SJCRH30 (cell line): ENCODE results near the gene ADARB2. TPM values are rescaled to one million over a fixed set of nuclear protein-coding genes. Genes with fewer than 3 reads are reported as not detected.

ENCODE experiments used
- DNase-seq, 2 experiments: peaks; one replicate each; pipeline ENCODE4 v3.0.0-alpha.2; 2015 to 2020
- H3K27ac ChIP-seq: fragments of 250-450 bp; sonication (Bioruptor Pico); 2 replicates; pipeline ENCODE4 v1.5.1; 2020; ENCODE audit warnings: mild to moderate bottlenecking, moderate library complexity
- H3K27me3 ChIP-seq: fragments of 250-450 bp; sonication (Bioruptor Pico); 2 replicates; pipeline ENCODE4 v1.5.1; 2020; ENCODE audit warnings: mild to moderate bottlenecking, moderate library complexity
- H3K36me3 ChIP-seq: fragments of 250-450 bp; sonication (Bioruptor Pico); 2 replicates; pipeline ENCODE4 v1.5.1; 2020; ENCODE audit warnings: mild to moderate bottlenecking, moderate library complexity
- H3K4me1 ChIP-seq: fragments of 250-450 bp; sonication (Bioruptor Pico); 2 replicates; pipeline ENCODE4 v1.5.1; 2020; ENCODE audit warnings: mild to moderate bottlenecking, moderate library complexity
- H3K4me3 ChIP-seq: fragments of 250-450 bp; sonication (Bioruptor Pico); 2 replicates; pipeline ENCODE4 v1.5.1; 2020; ENCODE audit warnings: mild to moderate bottlenecking, moderate library complexity
- H3K9me3 ChIP-seq: fragments of 250-450 bp; sonication (Bioruptor Pico); replicated peaks from 2 replicates; pipeline ENCODE4 v1.5.1; 2020; ENCODE audit warnings: mild to moderate bottlenecking, moderate library complexity
- total RNA-seq: library from RNA; depleted of rRNA; stranded (reverse); fragments of >200 nt; shearing (Covaris generic); gene quantifications from 2 replicates; pipeline ENCODE4 v1.2.3, GENCODE V29; 2014

Gene ADARB2
- total RNA-seq, 1 experiment from 2014 or later: not detected

GRCh38 chr10:1654247-1654646 lies 83.1 kb downstream of the ADARB2 start:
- no peak overlapping the region for H3K27ac ChIP-seq
- no peak overlapping the region for H3K4me3 ChIP-seq
- H3K27me3 ChIP-seq: no peaks in the 10 kb centered on the region
- no peaks in the 10 kb centered on the region for H3K36me3 ChIP-seq
- no peaks in the 10 kb centered on the region for H3K4me1 ChIP-seq
- no peak for DNase-seq
- H3K9me3 ChIP-seq: no peaks in the 10 kb centered on the region

- H3K9me3 ChIP-seq: no peaks in the 10 kb centered on the region
- no peak for DNase-seq
- no peaks in the 10 kb centered on the region for H3K4me1 ChIP-seq
- no peaks in the 10 kb centered on the region for H3K27me3 ChIP-seq
- H3K36me3 ChIP-seq: no peaks in the 10 kb centered on the region
- H3K27ac ChIP-seq: no peak overlapping the region
- no peak overlapping the region for H3K4me3 ChIP-seq
Measured at GRCh38 chr10:1653321-1653720, 84.0 kb downstream of the ADARB2 start.

GRCh38 chr10:1652151-1652550 lies 85.2 kb downstream of the ADARB2 start:
- Histone ChIP-seq H3K27me3 (no peaks in the 10 kb centered on the region), H3K4me3 (no peak overlapping the region), H3K9me3 (no peaks in the 10 kb centered on the region), H3K27ac (no peak overlapping the region), H3K4me1 (no peaks in the 10 kb centered on the region), H3K36me3 (no peaks in the 10 kb centered on the region)
- DNase-seq: no peak

GRCh38 chr10:1651270-1651966 lies 85.9 kb downstream of the ADARB2 start:
- Histone ChIP-seq H3K27me3 (no peaks in the 10 kb centered on the region), H3K4me1 (no peaks in the 10 kb centered on the region), H3K4me3 (no peak overlapping the region), H3K27ac (no peak overlapping the region), H3K36me3 (no peaks in the 10 kb centered on the region), H3K9me3 (no peaks in the 10 kb centered on the region)
- no peak for DNase-seq

- H3K9me3 ChIP-seq: no peaks in the 10 kb centered on the region
- H3K27me3 ChIP-seq: no peaks in the 10 kb centered on the region
Measured at GRCh38 chr10:1650542-1651269, 86.6 kb downstream of the ADARB2 start.

GRCh38 chr10:1648648-1649047 lies 88.7 kb downstream of the ADARB2 start:
- no peaks in the 10 kb centered on the region for H3K9me3 ChIP-seq
- DNase-seq: no peak
- H3K4me3 ChIP-seq: no peak overlapping the region
- H3K27me3 ChIP-seq: no peaks in the 10 kb centered on the region
- no peaks in the 10 kb centered on the region for H3K36me3 ChIP-seq
- no peak overlapping the region for H3K27ac ChIP-seq
- H3K4me1 ChIP-seq: no peaks in the 10 kb centered on the region

More at GRCh38 chr10:1650542-1651269, 86.6 kb downstream of the ADARB2 start:
- Histone ChIP-seq H3K36me3 (no peaks in the 10 kb centered on the region), H3K27ac (no peak overlapping the region), H3K4me3 (no peak overlapping the region), H3K4me1 (no peaks in the 10 kb centered on the region)
- no peak for DNase-seq

- H3K4me3 ChIP-seq: no peak overlapping the region
- H3K27me3 ChIP-seq: no peaks in the 10 kb centered on the region
- H3K36me3 ChIP-seq: no peaks in the 10 kb centered on the region
- no peak for DNase-seq
- no peaks in the 10 kb centered on the region for H3K9me3 ChIP-seq
- no peaks in the 10 kb centered on the region for H3K4me1 ChIP-seq
- H3K27ac ChIP-seq: no peak overlapping the region
Measured at GRCh38 chr10:1646332-1646731, 91.0 kb downstream of the ADARB2 start.

- Histone ChIP-seq H3K4me3 (no peak overlapping the region), H3K9me3 (no peaks in the 10 kb centered on the region), H3K36me3 (no peaks in the 10 kb centered on the region), H3K4me1 (no peaks in the 10 kb centered on the region), H3K27ac (no peak overlapping the region), H3K27me3 (no peaks in the 10 kb centered on the region)
- no peak for DNase-seq
Measured at GRCh38 chr10:1645896-1646295, 91.4 kb downstream of the ADARB2 start.

GRCh38 chr10:1644191-1644711 lies 93.1 kb downstream of the ADARB2 start:
- no peak for DNase-seq

GRCh38 chr10:1643908-1644179 lies 93.5 kb downstream of the ADARB2 start:
- Histone ChIP-seq H3K27ac (no peak overlapping the region), H3K27me3 (no peaks in the 10 kb centered on the region), H3K9me3 (no peaks in the 10 kb centered on the region), H3K4me1 (no peaks in the 10 kb centered on the region), H3K4me3 (no peak overlapping the region), H3K36me3 (no peaks in the 10 kb centered on the region)
- DNase-seq: no peak

More at GRCh38 chr10:1644191-1644711, 93.1 kb downstream of the ADARB2 start:
- Histone ChIP-seq H3K4me3 (no peak overlapping the region), H3K36me3 (no peaks in the 10 kb centered on the region), H3K27ac (no peak overlapping the region), H3K27me3 (no peaks in the 10 kb centered on the region), H3K9me3 (no peaks in the 10 kb centered on the region), H3K4me1 (no peaks in the 10 kb centered on the region)

GRCh38 chr10:1643161-1643907 lies 94.0 kb downstream of the ADARB2 start:
- H3K36me3 ChIP-seq: no peaks in the 10 kb centered on the region
- H3K4me3 ChIP-seq: no peak overlapping the region
- DNase-seq: peak; percentile 42 to 47
- no peaks in the 10 kb centered on the region for H3K27me3 ChIP-seq
- H3K4me1 ChIP-seq: no peaks in the 10 kb centered on the region
- H3K9me3 ChIP-seq: no peaks in the 10 kb centered on the region
- no peak overlapping the region for H3K27ac ChIP-seq

GRCh38 chr10:1642600-1643160 lies 94.6 kb downstream of the ADARB2 start:
- Histone ChIP-seq H3K9me3 (no peaks in the 10 kb centered on the region), H3K27me3 (no peaks in the 10 kb centered on the region), H3K27ac (no peak overlapping the region), H3K4me1 (no peaks in the 10 kb centered on the region), H3K4me3 (no peak overlapping the region), H3K36me3 (no peaks in the 10 kb centered on the region)
- no peak for DNase-seq

- no peak for DNase-seq
- H3K36me3 ChIP-seq: no peaks in the 10 kb centered on the region
- no peak overlapping the region for H3K4me3 ChIP-seq
- no peak overlapping the region for H3K27ac ChIP-seq
- no peaks in the 10 kb centered on the region for H3K4me1 ChIP-seq
- H3K9me3 ChIP-seq: no peaks in the 10 kb centered on the region
- no peaks in the 10 kb centered on the region for H3K27me3 ChIP-seq
Measured at GRCh38 chr10:1641402-1641801, 95.9 kb downstream of the ADARB2 start.

GRCh38 chr10:1638889-1639419 lies 98.4 kb downstream of the ADARB2 start:
- Histone ChIP-seq H3K36me3 (no peaks in the 10 kb centered on the region), H3K27me3 (no peaks in the 10 kb centered on the region), H3K27ac (no peak overlapping the region), H3K4me1 (no peaks in the 10 kb centered on the region), H3K9me3 (no peaks in the 10 kb centered on the region), H3K4me3 (no peak overlapping the region)
- peak; percentile 9 to 11 for DNase-seq

GRCh38 chr10:1635340-1635739 lies 102.0 kb downstream of the ADARB2 start:
- H3K36me3 ChIP-seq: no peaks in the 10 kb centered on the region
- H3K9me3 ChIP-seq: no peaks in the 10 kb centered on the region
- H3K4me3 ChIP-seq: no peak overlapping the region
- DNase-seq: no peak
- H3K27ac ChIP-seq: no peak overlapping the region
- no peaks in the 10 kb centered on the region for H3K4me1 ChIP-seq
- H3K27me3 ChIP-seq: no peaks in the 10 kb centered on the region
